Ovary (tissue), 3 donors: ENCODE measurements around the gene EFEMP2.

Experiments used
- CTCF ChIP-seq, 3 donors: fragments of 450-650 bp in 2 of 3; fragments of 200-600 bp in 1 of 3; IDR thresholded peaks; one replicate each; pipeline versions ENCODE4 v1.5.1 to v1.8.0; 2016 to 2022; ENCODE audit warnings: antibody characterized with exemption in 3 of 3, mild to moderate bottlenecking in 1 of 3
- POLR2A ChIP-seq: fragments of 450-650 bp; IDR thresholded peaks from one replicate; pipeline ENCODE4 v1.6.1; 2017; ENCODE audit warnings: antibody characterized with exemption, mild to moderate bottlenecking, moderate library complexity
- donor health status: DM: no; HTN: no; CAD: no.

GRCh38 chr11:65857500-65857852 is 15.1 kb downstream of the EFEMP2 start:
- TF ChIP-seq CTCF (IDR thresholded peaks at IDR 0.05): no peak
- no peak for TF ChIP-seq POLR2A
